Fibroblast of pulmonary artery (primary cell): ENCODE data around the gene NCKAP1.

ENCODE experiments used
- DNase-seq: peaks from one replicate; pipeline ENCODE4 v3.0.0-alpha.2; 2010; ENCODE audit warnings: low read depth
- H3K4me3 ChIP-seq: replicated peaks from 2 replicates; pipeline ENCODE4 v1.5.1; 2011; ENCODE audit warnings: low read depth, mild to moderate bottlenecking, control low read depth, low read length, moderate library complexity
- CTCF ChIP-seq: IDR thresholded peaks from 2 replicates; pipeline ENCODE4 v1.5.1; 2011; ENCODE audit warnings: mild to moderate bottlenecking, control low read depth, low read length, inconsistent platforms; ENCODE audit errors: missing control alignments

Gene NCKAP1

GRCh38 chr2:182933629-182934028, 104.6 kb downstream of the NCKAP1 start:
- no peak overlapping the region for H3K4me3 ChIP-seq
- TF ChIP-seq CTCF = no peak
- DNase-seq = no peak

DNA sequence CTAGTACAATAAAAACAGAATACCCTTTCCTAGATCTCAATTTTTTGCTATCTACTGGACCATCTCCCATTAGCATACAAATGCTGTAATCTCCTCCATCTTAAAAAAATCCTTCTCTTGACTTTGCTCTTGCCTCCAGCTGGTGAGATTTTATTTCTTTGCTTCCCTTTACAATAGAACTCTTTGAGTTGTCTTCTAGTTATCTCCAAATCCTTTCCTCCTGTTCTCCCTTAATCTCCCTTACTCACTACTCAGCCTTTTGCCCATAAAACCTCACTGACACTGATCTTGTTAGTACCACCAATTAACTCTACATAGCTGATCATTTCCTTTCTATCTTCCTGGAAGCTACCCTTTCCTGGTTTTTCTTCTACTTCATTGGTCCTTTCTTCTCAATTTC, 108.3 kb downstream of the NCKAP1 start:
- no peak for TF ChIP-seq CTCF
- DNase-seq = no peak
- no peak overlapping the region for H3K4me3 ChIP-seq

GRCh38 chr2:182924306-182924705, 114.0 kb downstream of the NCKAP1 start:
- no peak overlapping the region for H3K4me3 ChIP-seq
- DNase-seq = peak; percentile 65
- TF ChIP-seq CTCF = no peak

DNA sequence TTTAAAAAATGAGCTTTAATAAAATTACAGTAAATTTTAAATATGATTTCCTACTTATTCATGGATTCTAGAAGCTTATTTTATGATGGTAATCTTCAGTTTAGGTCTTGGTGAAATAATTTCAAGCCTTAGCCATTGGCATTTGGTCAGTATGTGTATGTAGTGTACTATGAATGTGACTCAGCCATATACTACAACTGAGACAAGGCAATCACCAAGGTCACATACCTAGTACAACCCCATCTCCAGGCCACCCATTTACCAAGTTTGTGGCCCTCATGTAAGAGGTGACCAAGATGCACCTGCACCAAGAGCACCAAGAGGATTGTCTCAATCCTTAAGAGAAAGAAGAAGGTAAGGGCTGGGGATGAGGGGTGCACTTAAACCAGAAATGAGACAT, 117.0 kb downstream of the NCKAP1 start:
- DNase-seq = no peak
- no peak overlapping the region for H3K4me3 ChIP-seq
- TF ChIP-seq CTCF = no peak

GRCh38 chr2:182920631-182921056, 117.6 kb downstream of the NCKAP1 start:
- no peak overlapping the region for H3K4me3 ChIP-seq
- no peak for DNase-seq
- no peak for TF ChIP-seq CTCF

DNA sequence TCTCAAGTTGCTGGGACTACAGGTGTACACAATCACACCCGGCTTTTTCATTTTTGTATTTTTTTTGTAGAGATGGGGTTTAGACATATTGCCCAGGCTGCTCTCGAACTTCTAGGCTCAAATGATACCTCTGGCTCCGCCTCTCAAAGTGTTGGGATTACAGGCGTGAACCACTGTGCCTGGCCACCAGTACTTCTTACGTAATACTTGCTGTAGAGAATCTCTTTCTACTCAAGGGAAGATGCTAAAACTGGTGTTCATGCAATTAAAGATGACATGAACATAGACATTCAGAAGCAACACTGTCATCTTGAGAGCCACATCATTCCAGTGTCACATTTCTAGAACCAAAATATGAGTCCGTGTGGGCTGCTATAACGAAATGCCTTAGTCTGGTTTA, 118.2 kb downstream of the NCKAP1 start:
- TF ChIP-seq CTCF = no peak
- DNase-seq = no peak
- H3K4me3 ChIP-seq = no peak overlapping the region

GRCh38 chr2:182918961-182919652, 119.2 kb downstream of the NCKAP1 start:
- no peak for TF ChIP-seq CTCF
- no peak overlapping the region for H3K4me3 ChIP-seq
- no peak for DNase-seq
